ENCODE data around the gene ZNF146. TPM values are rescaled to one million over a fixed set of nuclear protein-coding genes. Genes with fewer than 3 reads are reported as not detected.

ZNF146 gene
- polyA plus RNA-seq, 1 donor from 2014 or later = 215 TPM

DNA sequence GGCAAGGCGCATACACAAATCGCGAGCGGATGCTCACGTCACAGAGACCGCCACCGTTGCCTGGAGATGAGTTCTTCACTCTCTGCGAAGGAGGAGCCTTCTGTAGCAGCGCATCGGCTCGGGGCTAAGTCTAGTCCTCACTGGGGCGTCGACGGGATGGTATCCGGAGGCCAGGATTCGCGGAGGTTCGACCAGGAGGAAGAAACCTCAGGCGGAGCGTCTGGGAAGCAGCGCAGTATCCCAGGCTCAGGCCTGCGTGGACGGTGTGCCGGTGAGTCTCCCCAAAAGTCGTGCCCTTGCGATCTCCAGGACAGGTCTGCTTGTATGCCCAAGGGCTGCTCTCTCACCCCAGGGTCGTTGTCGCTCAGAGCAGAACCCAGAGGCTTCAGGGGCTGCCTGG lies 40.4 kb downstream of the ZNF146 start:
- Histone ChIP-seq H2AFZ (ENCODE audit: low read depth, low read length) (no peak overlapping the region), H3K27me3 (ENCODE audit: insufficient read depth, low read depth, low read length) (no peaks in the 10 kb centered on the region), H3K9ac (ENCODE audit: low read length) (no peak overlapping the region), H3K79me2 (replicated peaks; ENCODE audit: insufficient read depth, low read length) (no peaks in the 10 kb centered on the region), H3K36me3 (ENCODE audit: insufficient read depth, low read length) (no peaks in the 10 kb centered on the region), H4K20me1 (ENCODE audit: insufficient read depth) (no peaks in the 10 kb centered on the region), H3K4me2 (ENCODE audit: low read length) (no peak overlapping the region), H3K9me2 (ENCODE audit: insufficient read depth, low read length) (no peaks in the 10 kb centered on the region), H3F3A (ENCODE audit: insufficient read depth, low read length, poor library complexity, severe bottlenecking) (no peaks in the 10 kb centered on the region), H3K9me3 (ENCODE audit: low read length) (peaks cover 3% of the 10 kb centered on the region), H3K27ac (ENCODE audit: low read length) (no peak overlapping the region), H3K4me3 (ENCODE audit: low read length) (no peak overlapping the region)
- TF ChIP-seq POLR2AphosphoS5 (IDR thresholded peaks at IDR 0.05) (no peak), EZH2 (IDR thresholded peaks at IDR 0.05; ENCODE audit: borderline replicate concordance, insufficient read depth, low read length, poor library complexity, severe bottlenecking) (no peak), TAF1 (IDR thresholded peaks at IDR 0.05; ENCODE audit: low read depth) (no peak), MXI1 (conservative IDR thresholded peaks at IDR 0.05; ENCODE audit: poor library complexity, severe bottlenecking) (no peak), SMC3 (conservative IDR thresholded peaks at IDR 0.05; ENCODE audit: poor library complexity) (no peak), EP300 (conservative IDR thresholded peaks at IDR 0.05; ENCODE audit: poor library complexity, severe bottlenecking) (no peak), RAD21 (conservative IDR thresholded peaks at IDR 0.05) (no peak)
- TF ChIP-seq, protein P1, sequence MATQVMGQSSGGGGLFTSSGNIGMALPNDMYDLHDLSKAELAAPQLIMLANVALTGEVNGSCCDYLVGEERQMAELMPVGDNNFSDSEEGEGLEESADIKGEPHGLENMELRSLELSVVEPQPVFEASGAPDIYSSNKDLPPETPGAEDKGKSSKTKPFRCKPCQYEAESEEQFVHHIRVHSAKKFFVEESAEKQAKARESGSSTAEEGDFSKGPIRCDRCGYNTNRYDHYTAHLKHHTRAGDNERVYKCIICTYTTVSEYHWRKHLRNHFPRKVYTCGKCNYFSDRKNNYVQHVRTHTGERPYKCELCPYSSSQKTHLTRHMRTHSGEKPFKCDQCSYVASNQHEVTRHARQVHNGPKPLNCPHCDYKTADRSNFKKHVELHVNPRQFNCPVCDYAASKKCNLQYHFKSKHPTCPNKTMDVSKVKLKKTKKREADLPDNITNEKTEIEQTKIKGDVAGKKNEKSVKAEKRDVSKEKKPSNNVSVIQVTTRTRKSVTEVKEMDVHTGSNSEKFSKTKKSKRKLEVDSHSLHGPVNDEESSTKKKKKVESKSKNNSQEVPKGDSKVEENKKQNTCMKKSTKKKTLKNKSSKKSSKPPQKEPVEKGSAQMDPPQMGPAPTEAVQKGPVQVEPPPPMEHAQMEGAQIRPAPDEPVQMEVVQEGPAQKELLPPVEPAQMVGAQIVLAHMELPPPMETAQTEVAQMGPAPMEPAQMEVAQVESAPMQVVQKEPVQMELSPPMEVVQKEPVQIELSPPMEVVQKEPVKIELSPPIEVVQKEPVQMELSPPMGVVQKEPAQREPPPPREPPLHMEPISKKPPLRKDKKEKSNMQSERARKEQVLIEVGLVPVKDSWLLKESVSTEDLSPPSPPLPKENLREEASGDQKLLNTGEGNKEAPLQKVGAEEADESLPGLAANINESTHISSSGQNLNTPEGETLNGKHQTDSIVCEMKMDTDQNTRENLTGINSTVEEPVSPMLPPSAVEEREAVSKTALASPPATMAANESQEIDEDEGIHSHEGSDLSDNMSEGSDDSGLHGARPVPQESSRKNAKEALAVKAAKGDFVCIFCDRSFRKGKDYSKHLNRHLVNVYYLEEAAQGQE (IDR thresholded peaks at IDR 0.05; ENCODE audit: borderline replicate concordance) = no peak
- TF ChIP-seq, protein P2, sequence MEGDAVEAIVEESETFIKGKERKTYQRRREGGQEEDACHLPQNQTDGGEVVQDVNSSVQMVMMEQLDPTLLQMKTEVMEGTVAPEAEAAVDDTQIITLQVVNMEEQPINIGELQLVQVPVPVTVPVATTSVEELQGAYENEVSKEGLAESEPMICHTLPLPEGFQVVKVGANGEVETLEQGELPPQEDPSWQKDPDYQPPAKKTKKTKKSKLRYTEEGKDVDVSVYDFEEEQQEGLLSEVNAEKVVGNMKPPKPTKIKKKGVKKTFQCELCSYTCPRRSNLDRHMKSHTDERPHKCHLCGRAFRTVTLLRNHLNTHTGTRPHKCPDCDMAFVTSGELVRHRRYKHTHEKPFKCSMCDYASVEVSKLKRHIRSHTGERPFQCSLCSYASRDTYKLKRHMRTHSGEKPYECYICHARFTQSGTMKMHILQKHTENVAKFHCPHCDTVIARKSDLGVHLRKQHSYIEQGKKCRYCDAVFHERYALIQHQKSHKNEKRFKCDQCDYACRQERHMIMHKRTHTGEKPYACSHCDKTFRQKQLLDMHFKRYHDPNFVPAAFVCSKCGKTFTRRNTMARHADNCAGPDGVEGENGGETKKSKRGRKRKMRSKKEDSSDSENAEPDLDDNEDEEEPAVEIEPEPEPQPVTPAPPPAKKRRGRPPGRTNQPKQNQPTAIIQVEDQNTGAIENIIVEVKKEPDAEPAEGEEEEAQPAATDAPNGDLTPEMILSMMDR (IDR thresholded peaks at IDR 0.05; ENCODE audit: poor library complexity, severe bottlenecking) = no peak

DNA sequence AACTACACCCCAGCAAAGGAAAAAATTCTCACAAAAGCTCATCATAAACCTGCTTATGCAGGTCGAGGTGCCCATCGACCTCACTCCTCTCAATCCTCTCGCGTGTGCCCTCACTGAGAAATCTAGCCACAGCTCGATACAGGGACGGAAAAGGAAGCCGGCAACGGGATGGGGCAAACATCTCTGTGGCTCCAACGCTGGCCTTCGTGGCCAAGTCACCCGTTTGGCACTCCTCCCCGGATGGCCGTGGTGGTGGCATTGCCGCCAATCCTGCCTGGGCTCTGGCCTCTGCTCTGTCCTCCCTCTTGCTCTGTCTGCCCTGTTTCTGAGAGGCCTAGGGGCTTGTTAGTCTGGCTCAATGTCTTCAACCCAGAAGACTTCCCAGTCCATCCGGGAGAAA lies 41.2 kb downstream of the ZNF146 start:
- peaks cover 3% of the 10 kb centered on the region for H3K9me3 ChIP-seq (ENCODE audit: low read length)
- H3K79me2 ChIP-seq (replicated peaks; ENCODE audit: insufficient read depth, low read length) = no peaks in the 10 kb centered on the region
- H3K36me3 ChIP-seq (ENCODE audit: insufficient read depth, low read length) = no peaks in the 10 kb centered on the region
- H2AFZ ChIP-seq (ENCODE audit: low read depth, low read length) = no peak overlapping the region
- H3K9me2 ChIP-seq (ENCODE audit: insufficient read depth, low read length) = no peaks in the 10 kb centered on the region
- no peaks in the 10 kb centered on the region for H3K27me3 ChIP-seq (ENCODE audit: insufficient read depth, low read depth, low read length)
- no peak overlapping the region for H3K4me2 ChIP-seq (ENCODE audit: low read length)
- H3K4me3 ChIP-seq (ENCODE audit: low read length) = no peak overlapping the region
- no peak for TF ChIP-seq SMC3 (conservative IDR thresholded peaks at IDR 0.05; ENCODE audit: poor library complexity)
- no peak for TF ChIP-seq EP300 (conservative IDR thresholded peaks at IDR 0.05; ENCODE audit: poor library complexity, severe bottlenecking)
- TF ChIP-seq MXI1 (conservative IDR thresholded peaks at IDR 0.05; ENCODE audit: poor library complexity, severe bottlenecking) = no peak
- no peak for TF ChIP-seq RAD21 (conservative IDR thresholded peaks at IDR 0.05)
- TF ChIP-seq TAF1 (IDR thresholded peaks at IDR 0.05; ENCODE audit: low read depth) = no peak
- TF ChIP-seq, protein P1 (IDR thresholded peaks at IDR 0.05; ENCODE audit: borderline replicate concordance) = no peak
- no peak for TF ChIP-seq POLR2AphosphoS5 (IDR thresholded peaks at IDR 0.05)
- TF ChIP-seq EZH2 (IDR thresholded peaks at IDR 0.05; ENCODE audit: borderline replicate concordance, insufficient read depth, low read length, poor library complexity, severe bottlenecking) = no peak
- no peak overlapping the region for H3K27ac ChIP-seq (ENCODE audit: low read length)
- no peaks in the 10 kb centered on the region for H4K20me1 ChIP-seq (ENCODE audit: insufficient read depth)
- H3K9ac ChIP-seq (ENCODE audit: low read length) = no peak overlapping the region
- H3F3A ChIP-seq (ENCODE audit: insufficient read depth, low read length, poor library complexity, severe bottlenecking) = no peaks in the 10 kb centered on the region
